ENCODE measurements around the gene SFRP5. TPM values are rescaled to one million over a fixed set of nuclear protein-coding genes. Genes with fewer than 3 reads are reported as not detected.
A peak's percentile ranks its signal among the peaks of the same experiment; 100 is the strongest.

SFRP5 gene
- total and polyA plus RNA-seq, 9 donors: 0.18 to 3.0 (median 0.41) TPM; not detected in 2

GRCh38 chr10:97744405-97745035, 27.3 kb downstream of the SFRP5 start:
- Histone ChIP-seq H3K27ac (no peak overlapping the region), H3K36me3 (no peaks in the 10 kb centered on the region), H3K4me1 (ENCODE audit: insufficient read depth) (peaks cover 2% of the 10 kb centered on the region), H3K4me3 (no peak overlapping the region), H3K27me3 (no peaks in the 10 kb centered on the region), H3K9me3 (no peaks in the 10 kb centered on the region)
- no peak for TF ChIP-seq EP300 (IDR thresholded peaks at IDR 0.05)
- TF ChIP-seq POLR2A (IDR thresholded peaks at IDR 0.05): no peak
- no peak for TF ChIP-seq CTCF (IDR thresholded peaks at IDR 0.05)
- intact Hi-C loops (cut with DNase I): no loop called here
- 83 to 91% (median 89%) methylated on average over 15 of the region's 15 CpGs for WGBS, 3 donors
- DNase-seq: peak in 1 of 5 donors; percentile 40

- WGBS, 3 donors: 31 to 43% (median 34%) methylated on average over 10 of the region's 10 CpGs
- no peaks in the 10 kb centered on the region for H3K36me3 ChIP-seq
Measured at GRCh38 chr10:97743169-97743943, 28.4 kb downstream of the SFRP5 start.

GRCh38 chr10:97740613-97741012, 31.2 kb downstream of the SFRP5 start:
- Histone ChIP-seq H3K36me3 (no peaks in the 10 kb centered on the region), H3K4me1 (ENCODE audit: insufficient read depth) (peaks cover 5% of the 10 kb centered on the region), H3K27ac (no peak overlapping the region), H3K4me3 (no peak overlapping the region), H3K27me3 (no peaks in the 10 kb centered on the region), H3K9me3 (no peaks in the 10 kb centered on the region)
- DNase-seq: peak in 1 of 5 donors; percentile 1
- TF ChIP-seq CTCF (IDR thresholded peaks at IDR 0.05) (no peak), EP300 (IDR thresholded peaks at IDR 0.05) (no peak), POLR2A (IDR thresholded peaks at IDR 0.05) (no peak)
- intact Hi-C loops (cut with DNase I): no loop called here
- WGBS, 3 donors: 93 to 97% (median 96%) methylated on average over 2 of the region's 2 CpGs

More at GRCh38 chr10:97743169-97743943, 28.4 kb downstream of the SFRP5 start:
- Histone ChIP-seq H3K27me3 (no peaks in the 10 kb centered on the region), H3K4me3 (no peak overlapping the region), H3K27ac (peak overlapping the region in 1 of 2 donors; percentile 46), H3K4me1 (ENCODE audit: insufficient read depth) (peaks cover 4% of the 10 kb centered on the region), H3K9me3 (no peaks in the 10 kb centered on the region)
- TF ChIP-seq POLR2A (IDR thresholded peaks at IDR 0.05): no peak
- no peak for TF ChIP-seq CTCF (IDR thresholded peaks at IDR 0.05)
- TF ChIP-seq EP300 (IDR thresholded peaks at IDR 0.05): no peak
- DNase-seq: peak in 1 of 5 donors; percentile 53
- intact Hi-C loops (cut with DNase I): no loop called here

- intact Hi-C loops (cut with DNase I): loop anchor here in 1 of 4 donors (10.0 kb wide), 1 partner anchor 64 kb away; no protein-coding TSS in a partner anchor
- Histone ChIP-seq H3K27me3 (no peaks in the 10 kb centered on the region), H3K27ac (no peak overlapping the region), H3K36me3 (no peaks in the 10 kb centered on the region), H3K4me3 (no peak overlapping the region), H3K9me3 (no peaks in the 10 kb centered on the region), H3K4me1 (ENCODE audit: insufficient read depth) (peaks cover 4% of the 10 kb centered on the region)
- peak in 1 of 5 donors; percentile 25 for DNase-seq
- no peak for TF ChIP-seq POLR2A (IDR thresholded peaks at IDR 0.05)
- no peak for TF ChIP-seq CTCF (IDR thresholded peaks at IDR 0.05)
- TF ChIP-seq EP300 (IDR thresholded peaks at IDR 0.05): no peak
- WGBS, 3 donors: 92 to 94% (median 92%) methylated on average over 4 of the region's 4 CpGs
Measured at GRCh38 chr10:97738616-97739015, 33.2 kb downstream of the SFRP5 start.

Data from ovary (tissue), 9 donors.